ENCODE results near the gene PRCP. TPM values are rescaled to one million over a fixed set of nuclear protein-coding genes. Genes with fewer than 3 reads are reported as not detected.

PRCP gene
- total RNA-seq, 1 experiment from 2014 or later: 51.5 TPM

GRCh38 chr11:82872377-82873150, 27.7 kb downstream of the PRCP start:
- ATAC-seq (no peak), DNase-seq (no peak)
- Histone ChIP-seq H3F3A (ENCODE audit: low read length, unreplicated experiment) (no peaks in the 10 kb centered on the region), H4K20me1 (ENCODE audit: low read length) (no peaks in the 10 kb centered on the region), H2AFZ (ENCODE audit: low read length) (no peak overlapping the region), H3K9ac (ENCODE audit: low read length) (no peak overlapping the region), H3K36me3 (ENCODE audit: low read depth, low read length) (no peaks in the 10 kb centered on the region), H3K4me1 (ENCODE audit: insufficient read depth, low read length) (no peaks in the 10 kb centered on the region), H3K79me2 (ENCODE audit: low read length) (no peaks in the 10 kb centered on the region), H3K27me3 (ENCODE audit: low read length) (no peaks in the 10 kb centered on the region), H3K9me3 (ENCODE audit: low read length) (no peaks in the 10 kb centered on the region), H3K4me3 (ENCODE audit: low read length) (no peak overlapping the region), H3K27ac (ENCODE audit: low read length) (no peak overlapping the region), H3K9me2 (replicated peaks; ENCODE audit: low read length) (no peaks in the 10 kb centered on the region), H3K4me2 (ENCODE audit: low read length) (no peak overlapping the region)
- BruUV-seq (replicated peaks): no TSS peak
- CTCF ChIA-PET: no interaction called here
- POLR2A ChIA-PET (ENCODE audit: unreplicated experiment): no interaction called here
- TF ChIP-seq EZH2 (IDR thresholded peaks at IDR 0.05; ENCODE audit: low read length, unreplicated experiment) (no peak), EZH2phosphoT487 (IDR thresholded peaks at IDR 0.05; ENCODE audit: borderline replicate concordance, low read length) (no peak), CTCF (conservative IDR thresholded peaks at IDR 0.05; ENCODE audit: low read depth, low read length) (no peak)
- intact Hi-C loops (cut with micrococcal nuclease): no loop called here

GRCh38 chr11:82871646-82872045, 28.6 kb downstream of the PRCP start:
- intact Hi-C loops (cut with micrococcal nuclease): no loop called here
- no peaks in the 10 kb centered on the region for H4K20me1 ChIP-seq (ENCODE audit: low read length)
- no peaks in the 10 kb centered on the region for H3K36me3 ChIP-seq (ENCODE audit: low read depth, low read length)
- no TSS peak for BruUV-seq (replicated peaks)
- no peak overlapping the region for H3K9ac ChIP-seq (ENCODE audit: low read length)
- H3K9me2 ChIP-seq (replicated peaks; ENCODE audit: low read length): no peaks in the 10 kb centered on the region
- H3K4me2 ChIP-seq (ENCODE audit: low read length): no peak overlapping the region
- TF ChIP-seq CTCF (conservative IDR thresholded peaks at IDR 0.05; ENCODE audit: low read depth, low read length) (no peak), EZH2 (IDR thresholded peaks at IDR 0.05; ENCODE audit: low read length, unreplicated experiment) (no peak), EZH2phosphoT487 (IDR thresholded peaks at IDR 0.05; ENCODE audit: borderline replicate concordance, low read length) (no peak)
- H3K79me2 ChIP-seq (ENCODE audit: low read length): no peaks in the 10 kb centered on the region
- no peaks in the 10 kb centered on the region for H3K27me3 ChIP-seq (ENCODE audit: low read length)
- no peaks in the 10 kb centered on the region for H3K9me3 ChIP-seq (ENCODE audit: low read length)
- no peaks in the 10 kb centered on the region for H3F3A ChIP-seq (ENCODE audit: low read length, unreplicated experiment)
- H3K4me1 ChIP-seq (ENCODE audit: insufficient read depth, low read length): no peaks in the 10 kb centered on the region
- H3K4me3 ChIP-seq (ENCODE audit: low read length): no peak overlapping the region
- no peak overlapping the region for H3K27ac ChIP-seq (ENCODE audit: low read length)
- H2AFZ ChIP-seq (ENCODE audit: low read length): no peak overlapping the region
- CTCF ChIA-PET: no interaction called here
- POLR2A ChIA-PET (ENCODE audit: unreplicated experiment): no interaction called here
- ATAC-seq (no peak), DNase-seq (no peak)

- peaks cover under 1% of the 10 kb centered on the region; the same call in 1 of the 2 replicates for H3K4me1 ChIP-seq (ENCODE audit: insufficient read depth, low read length)
- DNase-seq (no peak), ATAC-seq (no peak)
- no TSS peak for BruUV-seq (replicated peaks)
- POLR2A ChIA-PET (ENCODE audit: unreplicated experiment): no interaction called here
- no peaks in the 10 kb centered on the region for H3K9me2 ChIP-seq (replicated peaks; ENCODE audit: low read length)
- CTCF ChIA-PET: no interaction called here
- H3K79me2 ChIP-seq (ENCODE audit: low read length): no peaks in the 10 kb centered on the region
- no peak overlapping the region for H2AFZ ChIP-seq (ENCODE audit: low read length)
- H3K4me3 ChIP-seq (ENCODE audit: low read length): no peak overlapping the region
- H3F3A ChIP-seq (ENCODE audit: low read length, unreplicated experiment): no peaks in the 10 kb centered on the region
- no peaks in the 10 kb centered on the region for H4K20me1 ChIP-seq (ENCODE audit: low read length)
- no peaks in the 10 kb centered on the region for H3K27me3 ChIP-seq (ENCODE audit: low read length)
- TF ChIP-seq EZH2 (IDR thresholded peaks at IDR 0.05; ENCODE audit: low read length, unreplicated experiment): no peak
- no peak for TF ChIP-seq CTCF (conservative IDR thresholded peaks at IDR 0.05; ENCODE audit: low read depth, low read length)
- TF ChIP-seq EZH2phosphoT487 (IDR thresholded peaks at IDR 0.05; ENCODE audit: borderline replicate concordance, low read length): no peak
- no peaks in the 10 kb centered on the region for H3K9me3 ChIP-seq (ENCODE audit: low read length)
- H3K27ac ChIP-seq (ENCODE audit: low read length): no peak overlapping the region
- H3K36me3 ChIP-seq (ENCODE audit: low read depth, low read length): no peaks in the 10 kb centered on the region
- H3K4me2 ChIP-seq (ENCODE audit: low read length): no peak overlapping the region
- intact Hi-C loops (cut with micrococcal nuclease): no loop called here
- no peak overlapping the region for H3K9ac ChIP-seq (ENCODE audit: low read length)
These were observed 30.6 kb downstream of the PRCP start for GRCh38 chr11:82869657-82870056.

All from PC-3 (cell line).